T-helper 17 cell (primary cell): ENCODE results near the gene POTED. TPM values are rescaled to one million over a fixed set of nuclear protein-coding genes. Genes with fewer than 3 reads are reported as not detected.
"Not testable (repeated sequence)": the region's sequence is repeated elsewhere in the genome, so short reads cannot be mapped to it uniquely, and the experiment has no call there.

ENCODE experiments used
- ATAC-seq: fragments of 150-1000 bp; cut with Tn5 transposase; 2 replicates; pipeline ENCODE4 v1.10.0; 2021; ENCODE audit warnings: mild to moderate bottlenecking, moderate library complexity
- DNase-seq, 3 donors: peaks; one replicate each; pipeline versions ENCODE4 v3.0.0 to v3.0.0-alpha.2; 2020 to 2021
- H3K9me3 ChIP-seq: one replicate; pipeline ENCODE4 v1.7.0; 2013; ENCODE audit warnings: low read length, mild to moderate bottlenecking; ENCODE audit not compliant: control insufficient read depth, poor library complexity, severe bottlenecking
- H3K27ac Mint-ChIP-seq: one replicate; pipeline ENCODE4 v1.8.0; 2022; ENCODE audit warnings: mild to moderate bottlenecking, moderate library complexity, mixed read lengths
- H3K27me3 Mint-ChIP-seq: one replicate; pipeline ENCODE4 v1.8.0; 2022; ENCODE audit warnings: mixed read lengths
- H3K36me3 Mint-ChIP-seq: one replicate; pipeline ENCODE4 v1.8.0; 2022; ENCODE audit warnings: low read depth, mixed read lengths
- H3K4me1 Mint-ChIP-seq: one replicate; pipeline ENCODE4 v1.8.0; 2022; ENCODE audit warnings: mild to moderate bottlenecking, mixed read lengths
- H3K4me3 Mint-ChIP-seq: one replicate; pipeline ENCODE4 v1.8.0; 2022; ENCODE audit warnings: mild to moderate bottlenecking, moderate library complexity, mixed read lengths
- total RNA-seq, 4 donors: library from RNA in 2 of 4; stranded (reverse) in 2 of 4; gene quantifications; one replicate each; pipeline ENCODE4 v1.2.3 and lab custom pipeline; 2022 to 2026

The POTED gene
- total RNA-seq = not detected
- total RNA-seq (lab: John Stamatoyannopoulos, UW) = 0 reads per million in 2 donors

DNA sequence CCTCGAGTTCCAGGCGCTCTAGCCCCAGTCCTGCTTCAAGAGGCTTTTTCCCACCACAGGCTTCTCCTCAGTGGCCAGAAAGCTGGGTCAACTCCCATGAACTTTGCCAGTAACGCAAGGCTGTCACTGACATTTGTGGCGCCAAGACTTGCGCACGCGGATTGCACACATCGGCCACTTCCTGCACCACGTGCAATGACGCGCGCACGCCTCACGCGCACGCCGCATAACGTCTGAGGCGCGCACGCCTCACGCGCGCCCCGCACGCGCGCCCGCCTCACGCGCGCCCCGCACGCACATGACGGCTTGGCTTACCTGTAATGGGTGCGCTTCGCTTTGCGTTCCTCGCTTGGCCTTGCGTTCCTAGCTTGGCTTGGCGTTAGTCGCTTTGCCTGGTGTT is at the start of gene POTED:
TSS of gene POTED (plus strand) at position 301 of the 400 bp plus-strand sequence. CDS start 452 bp downstream, outside the sequence.
- ATAC-seq, H3K27me3 Mint-ChIP-seq, H3K9me3 ChIP-seq, H3K4me3 Mint-ChIP-seq, H3K4me1 Mint-ChIP-seq, H3K27ac Mint-ChIP-seq, H3K36me3 Mint-ChIP-seq: not testable (repeated sequence)
- DNase-seq = peak in 1 of 3 donors; percentile 1

DNA sequence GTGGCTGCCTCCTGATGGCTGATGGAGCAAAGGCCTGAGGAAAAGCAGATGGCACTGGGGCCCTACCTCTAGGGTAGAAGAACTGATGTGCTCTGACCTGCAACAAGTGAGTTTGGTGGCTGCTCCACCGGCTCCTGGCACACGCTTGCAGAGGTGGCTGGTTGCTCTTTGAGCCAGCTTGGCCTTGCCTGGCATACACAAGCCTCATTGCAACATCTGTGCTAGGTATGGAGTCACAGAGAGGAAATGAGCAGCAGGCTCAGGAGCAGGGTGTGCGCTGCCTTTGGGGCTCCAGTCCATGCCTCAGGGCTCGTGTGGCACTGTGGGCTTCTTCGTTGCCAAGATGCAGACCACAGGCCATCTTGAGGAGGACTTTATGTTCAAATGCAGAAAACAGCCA is 40.5 kb downstream of the POTED start:
- H3K36me3 Mint-ChIP-seq, H3K9me3 ChIP-seq, ATAC-seq, H3K27me3 Mint-ChIP-seq, DNase-seq, H3K4me3 Mint-ChIP-seq, H3K4me1 Mint-ChIP-seq, H3K27ac Mint-ChIP-seq: not testable (repeated sequence)

DNA sequence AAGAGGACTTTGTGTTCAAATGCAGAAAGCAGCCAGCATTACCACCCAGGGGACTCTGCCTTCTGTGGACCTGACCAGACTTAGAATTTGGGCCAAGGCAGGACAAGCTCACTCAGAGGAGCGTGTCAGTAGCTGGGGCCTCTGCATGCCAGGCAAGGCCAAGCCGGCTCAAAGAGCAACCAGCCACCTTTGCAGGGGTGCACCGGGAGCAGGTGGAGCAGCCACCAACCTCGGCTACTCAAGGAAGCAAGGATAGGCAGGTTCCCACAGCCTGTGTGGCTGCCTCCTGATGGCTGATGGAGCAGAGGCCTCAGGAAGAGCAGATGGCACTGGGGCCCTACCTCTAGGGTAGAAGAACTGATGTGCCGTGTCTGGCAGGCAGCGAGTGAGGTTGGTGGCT is 42.2 kb downstream of the POTED start:
- H3K4me1 Mint-ChIP-seq, H3K27me3 Mint-ChIP-seq, H3K9me3 ChIP-seq, DNase-seq, H3K27ac Mint-ChIP-seq, H3K36me3 Mint-ChIP-seq, H3K4me3 Mint-ChIP-seq, ATAC-seq: not testable (repeated sequence)
